ENCODE measurements around the gene CD72.

The CD72 gene

DNA sequence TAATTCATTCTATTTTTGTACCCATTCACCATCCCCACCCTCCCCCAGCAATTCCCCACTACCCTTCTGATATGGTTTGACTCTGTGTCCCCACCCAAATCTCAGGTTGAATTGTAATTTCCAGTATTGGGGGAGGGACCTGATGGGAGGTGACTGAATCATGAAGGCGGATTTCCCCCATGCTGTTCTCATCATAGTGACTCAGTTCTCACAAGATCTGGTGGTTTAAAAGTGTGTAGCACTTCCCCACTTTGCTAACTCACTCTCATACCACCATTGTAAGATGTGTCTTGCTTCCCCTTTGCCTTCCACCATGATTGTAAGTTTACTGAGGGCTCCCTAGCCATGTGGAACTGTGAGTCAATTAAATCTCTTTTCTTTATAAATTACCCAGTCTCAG, 39.1 kb downstream of the CD72 start:
- Histone ChIP-seq H3K4me1 (ENCODE audit: insufficient read depth, insufficient read length) (no peaks in the 10 kb centered on the region), H3K4me3 (ENCODE audit: insufficient read length, low read depth) (no peak overlapping the region), H3K36me3 (ENCODE audit: insufficient read depth, insufficient read length, low read length) (no peaks in the 10 kb centered on the region), H3K9me3 (ENCODE audit: insufficient read depth, low read length) (peaks cover 44% of the 10 kb centered on the region), H3K9ac (ENCODE audit: insufficient read length, low read depth) (no peak overlapping the region), H3K27me3 (ENCODE audit: insufficient read depth, insufficient read length) (no peaks in the 10 kb centered on the region)
- no peak for DNase-seq (ENCODE audit: low read depth, low spot score)
- no peak for TF ChIP-seq YY1 (IDR thresholded peaks at IDR 0.05; ENCODE audit: insufficient read depth, insufficient read length)

DNA sequence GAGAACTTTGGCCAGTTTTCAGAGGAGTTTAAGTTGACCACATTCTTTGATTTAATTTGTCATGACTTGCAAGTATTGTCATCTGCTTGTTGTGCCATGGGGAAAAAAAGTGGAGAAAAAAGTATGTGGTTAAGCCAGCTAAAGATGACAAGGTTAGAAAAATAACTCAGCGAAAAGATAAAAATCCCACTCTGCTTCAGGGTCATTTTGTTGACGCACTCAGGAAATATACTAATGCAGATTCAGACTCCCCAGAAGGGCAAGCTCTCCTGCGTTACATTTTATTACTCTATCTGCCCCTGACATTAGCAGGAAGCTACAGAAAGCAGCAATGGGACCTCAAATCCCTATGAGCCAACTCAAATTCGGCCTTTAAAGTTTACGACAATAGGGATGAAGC, 40.7 kb downstream of the CD72 start:
- no peak for TF ChIP-seq ZNF274 (IDR thresholded peaks at IDR 0.05; ENCODE audit: low read depth, low read length)
- TF ChIP-seq SUZ12 (IDR thresholded peaks at IDR 0.05; ENCODE audit: extremely low read depth, insufficient read depth, insufficient read length): no peak
- TF ChIP-seq YY1 (IDR thresholded peaks at IDR 0.05; ENCODE audit: insufficient read depth, insufficient read length): no peak
- H3K9ac ChIP-seq (ENCODE audit: insufficient read length, low read depth): no peak overlapping the region
- peaks cover 41% of the 10 kb centered on the region for H3K9me3 ChIP-seq (ENCODE audit: insufficient read depth, low read length)
- no peak for DNase-seq (ENCODE audit: low read depth, low spot score)
- no peak overlapping the region for H3K4me3 ChIP-seq (ENCODE audit: insufficient read length, low read depth)
- no peaks in the 10 kb centered on the region for H3K27me3 ChIP-seq (ENCODE audit: insufficient read depth, insufficient read length)
- H3K36me3 ChIP-seq (ENCODE audit: insufficient read depth, insufficient read length, low read length): no peaks in the 10 kb centered on the region
- H3K4me1 ChIP-seq (ENCODE audit: insufficient read depth, insufficient read length): no peaks in the 10 kb centered on the region

DNA sequence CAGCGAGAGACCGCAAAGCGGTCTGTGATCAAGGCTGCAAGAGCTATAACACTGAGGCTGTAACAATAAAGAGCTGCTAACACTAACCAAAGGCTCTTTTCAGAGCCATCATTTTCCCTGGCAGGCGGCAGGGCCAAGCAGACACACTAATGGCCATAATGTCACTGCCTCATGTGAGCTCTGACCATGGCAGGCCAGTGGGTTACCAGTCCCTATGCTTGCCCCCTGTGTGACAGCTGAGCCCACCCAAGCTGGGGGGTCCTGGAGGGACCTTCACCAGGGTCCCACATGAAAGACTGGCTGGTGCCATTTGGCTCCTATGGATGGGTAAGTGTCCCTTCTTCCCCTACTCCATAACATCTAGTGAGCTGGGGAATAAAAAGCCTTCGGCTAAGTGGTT, 42.7 kb downstream of the CD72 start:
- Histone ChIP-seq H3K27me3 (ENCODE audit: insufficient read depth, insufficient read length) (no peaks in the 10 kb centered on the region), H3K9me3 (ENCODE audit: insufficient read depth, low read length) (peaks cover 21% of the 10 kb centered on the region), H3K4me1 (ENCODE audit: insufficient read depth, insufficient read length) (no peaks in the 10 kb centered on the region), H3K4me3 (ENCODE audit: insufficient read length, low read depth) (no peak overlapping the region), H3K9ac (ENCODE audit: insufficient read length, low read depth) (no peak overlapping the region), H3K36me3 (ENCODE audit: insufficient read depth, insufficient read length, low read length) (no peaks in the 10 kb centered on the region)
- no peak for DNase-seq (ENCODE audit: low read depth, low spot score)
- no peak for TF ChIP-seq SUZ12 (IDR thresholded peaks at IDR 0.05; ENCODE audit: extremely low read depth, insufficient read depth, insufficient read length)
- no peak for TF ChIP-seq ZNF274 (IDR thresholded peaks at IDR 0.05; ENCODE audit: low read depth, low read length)
- no peak for TF ChIP-seq YY1 (IDR thresholded peaks at IDR 0.05; ENCODE audit: insufficient read depth, insufficient read length)

DNA sequence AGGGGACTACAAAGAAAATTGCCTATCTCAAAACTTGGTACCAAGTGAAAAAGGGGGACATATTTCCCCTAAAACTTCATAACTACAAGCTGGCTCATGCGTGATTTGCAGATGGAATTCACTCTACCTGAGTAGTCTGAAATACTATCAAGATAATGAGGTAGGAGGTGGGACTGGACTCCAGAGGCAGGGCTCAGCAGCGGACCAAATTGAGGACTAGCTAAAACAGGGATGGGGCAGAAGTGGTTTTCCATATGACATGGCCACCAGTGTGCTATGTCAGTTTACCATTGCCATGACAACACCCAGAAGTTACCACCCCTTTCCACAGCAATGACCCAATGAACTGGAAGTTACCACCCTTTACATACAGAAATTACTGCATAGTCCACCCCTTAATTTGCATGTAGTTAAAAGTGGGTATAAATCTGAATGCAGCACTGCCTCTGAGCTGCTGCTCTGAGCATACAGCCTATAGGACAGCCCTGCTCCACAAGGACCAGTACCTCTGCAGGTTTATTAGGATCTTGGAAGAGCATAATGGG, 43.6 kb downstream of the CD72 start:
- TF ChIP-seq YY1 (IDR thresholded peaks at IDR 0.05; ENCODE audit: insufficient read depth, insufficient read length): no peak
- no peak for TF ChIP-seq SUZ12 (IDR thresholded peaks at IDR 0.05; ENCODE audit: extremely low read depth, insufficient read depth, insufficient read length)
- no peak for TF ChIP-seq ZNF274 (IDR thresholded peaks at IDR 0.05; ENCODE audit: low read depth, low read length)
- no peaks in the 10 kb centered on the region for H3K4me1 ChIP-seq (ENCODE audit: insufficient read depth, insufficient read length)
- no peak overlapping the region for H3K9ac ChIP-seq (ENCODE audit: insufficient read length, low read depth)
- H3K9me3 ChIP-seq (ENCODE audit: insufficient read depth, low read length): peaks cover 13% of the 10 kb centered on the region; the same call in 1 of the 2 replicates
- H3K27me3 ChIP-seq (ENCODE audit: insufficient read depth, insufficient read length): no peaks in the 10 kb centered on the region
- no peaks in the 10 kb centered on the region for H3K36me3 ChIP-seq (ENCODE audit: insufficient read depth, insufficient read length, low read length)
- H3K4me3 ChIP-seq (ENCODE audit: insufficient read length, low read depth): no peak overlapping the region
- no peak for DNase-seq (ENCODE audit: low read depth, low spot score)

DNA sequence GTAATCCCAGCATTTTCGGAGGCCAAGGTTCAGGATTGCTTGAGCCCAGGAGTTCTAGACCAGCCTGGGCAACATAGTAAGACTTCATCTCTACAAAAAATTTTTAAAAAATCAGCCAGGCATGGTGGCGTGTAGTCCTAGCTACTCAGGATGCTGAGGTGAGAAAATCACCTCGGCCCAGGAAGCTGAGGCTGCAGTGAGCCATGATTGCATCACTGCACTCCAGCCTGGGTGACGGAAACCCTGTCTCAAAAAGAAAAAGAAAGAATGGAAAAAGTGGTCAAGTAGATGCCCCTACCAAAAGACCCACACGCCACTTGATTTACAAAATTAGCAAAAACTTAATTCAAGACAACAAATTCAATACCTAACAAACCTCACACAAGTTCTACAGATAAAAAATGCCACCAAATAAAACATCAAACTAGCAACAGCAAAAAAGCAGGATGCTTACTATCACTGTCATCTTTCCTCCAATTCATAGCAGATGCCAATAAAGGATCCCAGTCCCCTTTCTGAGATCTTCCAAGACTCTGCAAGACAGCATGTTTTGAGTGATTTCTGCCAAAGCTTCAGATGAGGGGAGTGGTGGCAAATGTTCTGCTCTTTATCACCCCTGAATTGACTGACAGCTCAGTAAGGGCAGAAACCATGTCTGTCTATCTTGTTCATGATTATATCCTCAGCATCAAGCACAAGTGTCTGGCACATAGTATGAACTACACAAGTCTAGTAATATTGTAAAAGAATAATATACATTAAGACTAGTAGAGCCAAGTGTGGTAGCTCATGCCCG, 47.3 kb downstream of the CD72 start:
- H3K36me3 ChIP-seq (ENCODE audit: insufficient read depth, insufficient read length, low read length): no peaks in the 10 kb centered on the region
- no peak for TF ChIP-seq YY1 (IDR thresholded peaks at IDR 0.05; ENCODE audit: insufficient read depth, insufficient read length)
- no peak for TF ChIP-seq SUZ12 (IDR thresholded peaks at IDR 0.05; ENCODE audit: extremely low read depth, insufficient read depth, insufficient read length)
- no peak for TF ChIP-seq ZNF274 (IDR thresholded peaks at IDR 0.05; ENCODE audit: low read depth, low read length)
- no peaks in the 10 kb centered on the region for H3K9me3 ChIP-seq (ENCODE audit: insufficient read depth, low read length)
- H3K4me3 ChIP-seq (ENCODE audit: insufficient read length, low read depth): no peak overlapping the region
- H3K4me1 ChIP-seq (ENCODE audit: insufficient read depth, insufficient read length): no peaks in the 10 kb centered on the region
- H3K27me3 ChIP-seq (ENCODE audit: insufficient read depth, insufficient read length): no peaks in the 10 kb centered on the region
- H3K9ac ChIP-seq (ENCODE audit: insufficient read length, low read depth): no peak overlapping the region
- DNase-seq (ENCODE audit: low read depth, low spot score): no peak

DNA sequence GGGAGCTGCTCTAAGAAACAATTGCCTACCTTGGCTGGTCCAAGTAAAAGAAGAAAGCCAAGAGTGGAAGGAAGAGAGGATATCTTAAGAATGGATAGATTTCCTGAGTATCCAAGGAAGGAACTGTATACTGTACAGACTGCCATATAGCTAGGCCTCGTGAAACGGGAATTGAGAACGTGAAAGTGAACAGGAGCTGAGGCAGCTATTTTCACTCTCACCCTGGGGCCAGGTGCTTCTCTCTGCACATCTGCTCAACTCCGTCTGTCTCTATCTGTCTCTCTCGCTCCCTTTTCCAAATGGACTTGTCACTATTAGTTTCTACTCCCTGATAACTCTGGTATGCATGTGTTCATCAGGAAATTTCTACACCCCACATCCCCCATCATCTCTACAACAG, 49.0 kb downstream of the CD72 start:
- DNase-seq (ENCODE audit: low read depth, low spot score): no peak
- H3K4me1 ChIP-seq (ENCODE audit: insufficient read depth, insufficient read length): no peaks in the 10 kb centered on the region
- H3K4me3 ChIP-seq (ENCODE audit: insufficient read length, low read depth): no peak overlapping the region
- no peaks in the 10 kb centered on the region for H3K36me3 ChIP-seq (ENCODE audit: insufficient read depth, insufficient read length, low read length)
- H3K9me3 ChIP-seq (ENCODE audit: insufficient read depth, low read length): no peaks in the 10 kb centered on the region
- no peak overlapping the region for H3K9ac ChIP-seq (ENCODE audit: insufficient read length, low read depth)
- TF ChIP-seq SUZ12 (IDR thresholded peaks at IDR 0.05; ENCODE audit: extremely low read depth, insufficient read depth, insufficient read length): no peak
- no peak for TF ChIP-seq YY1 (IDR thresholded peaks at IDR 0.05; ENCODE audit: insufficient read depth, insufficient read length)
- no peak for TF ChIP-seq ZNF274 (IDR thresholded peaks at IDR 0.05; ENCODE audit: low read depth, low read length)
- H3K27me3 ChIP-seq (ENCODE audit: insufficient read depth, insufficient read length): no peaks in the 10 kb centered on the region

DNA sequence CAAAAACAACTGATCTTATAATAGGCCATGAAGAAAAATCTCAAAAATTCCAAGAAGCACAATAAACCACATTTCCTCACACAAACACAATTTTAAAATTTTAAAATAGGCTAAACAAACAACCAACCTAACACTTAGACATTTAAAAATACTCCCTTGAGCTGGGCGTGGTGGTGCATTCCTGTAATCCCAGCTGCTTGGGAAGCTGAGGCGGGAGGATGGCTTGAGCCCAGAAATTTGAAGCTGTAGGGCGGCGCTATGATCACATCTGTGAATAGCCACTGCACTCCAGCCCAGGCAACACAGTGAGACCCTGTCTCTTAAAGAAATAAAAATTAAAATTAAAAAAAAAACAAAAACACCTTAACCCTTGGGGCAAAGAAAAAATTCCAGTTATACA, 50.0 kb downstream of the CD72 start:
- Histone ChIP-seq H3K9ac (ENCODE audit: insufficient read length, low read depth) (no peak overlapping the region), H3K27me3 (ENCODE audit: insufficient read depth, insufficient read length) (no peaks in the 10 kb centered on the region), H3K4me1 (ENCODE audit: insufficient read depth, insufficient read length) (no peaks in the 10 kb centered on the region), H3K36me3 (ENCODE audit: insufficient read depth, insufficient read length, low read length) (peaks cover 4% of the 10 kb centered on the region), H3K9me3 (ENCODE audit: insufficient read depth, low read length) (no peaks in the 10 kb centered on the region), H3K4me3 (ENCODE audit: insufficient read length, low read depth) (no peak overlapping the region)
- no peak for DNase-seq (ENCODE audit: low read depth, low spot score)
- TF ChIP-seq SUZ12 (IDR thresholded peaks at IDR 0.05; ENCODE audit: extremely low read depth, insufficient read depth, insufficient read length) (no peak), YY1 (IDR thresholded peaks at IDR 0.05; ENCODE audit: insufficient read depth, insufficient read length) (no peak), ZNF274 (IDR thresholded peaks at IDR 0.05; ENCODE audit: low read depth, low read length) (no peak)
